Osteocyte (in vitro differentiated cells): Measurements from ENCODE around the gene YTHDC1. TPM values are rescaled to one million over a fixed set of nuclear protein-coding genes. Genes with fewer than 3 reads are reported as not detected.

ENCODE experiments used
- DNase-seq: peaks from one replicate; pipeline ENCODE4 v3.0.0; 2021; ENCODE audit warnings: mixed read lengths; ENCODE audit not compliant: unreplicated experiment; ENCODE audit errors: extremely low spot score
- H3K27ac Mint-ChIP-seq: one replicate; pipeline ENCODE4 v1.8.0; 2021; ENCODE audit warnings: mild to moderate bottlenecking, mixed read lengths; ENCODE audit not compliant: unreplicated experiment
- H3K27me3 Mint-ChIP-seq: one replicate; pipeline ENCODE4 v1.8.0; 2021; ENCODE audit warnings: mixed read lengths; ENCODE audit not compliant: unreplicated experiment
- H3K36me3 Mint-ChIP-seq: one replicate; pipeline ENCODE4 v1.8.0; 2021; ENCODE audit warnings: mixed read lengths; ENCODE audit not compliant: unreplicated experiment
- H3K4me1 Mint-ChIP-seq: one replicate; pipeline ENCODE4 v1.8.0; 2021; ENCODE audit warnings: mixed read lengths; ENCODE audit not compliant: unreplicated experiment
- H3K4me3 Mint-ChIP-seq: one replicate; pipeline ENCODE4 v1.8.0; 2021; ENCODE audit warnings: mild to moderate bottlenecking, moderate library complexity, mixed read lengths; ENCODE audit not compliant: unreplicated experiment
- H3K9me3 Mint-ChIP-seq: one replicate; pipeline ENCODE4 v1.8.0; 2021; ENCODE audit warnings: mixed read lengths; ENCODE audit not compliant: unreplicated experiment
- CTCF ChIP-seq: fragments of 200-600 bp; sonication (generic); IDR thresholded peaks from 2 replicates; pipeline ENCODE4 v1.5.0; 2021; ENCODE audit warnings: antibody characterized with exemption, mild to moderate bottlenecking, moderate library complexity
- total RNA-seq: library from RNA; stranded (reverse); gene quantifications from 2 replicates; pipeline ENCODE4 v1.2.1, GENCODE V29; 2021

Gene YTHDC1
- total RNA-seq, 1 donor from 2014 or later: 82.8 TPM

DNA sequence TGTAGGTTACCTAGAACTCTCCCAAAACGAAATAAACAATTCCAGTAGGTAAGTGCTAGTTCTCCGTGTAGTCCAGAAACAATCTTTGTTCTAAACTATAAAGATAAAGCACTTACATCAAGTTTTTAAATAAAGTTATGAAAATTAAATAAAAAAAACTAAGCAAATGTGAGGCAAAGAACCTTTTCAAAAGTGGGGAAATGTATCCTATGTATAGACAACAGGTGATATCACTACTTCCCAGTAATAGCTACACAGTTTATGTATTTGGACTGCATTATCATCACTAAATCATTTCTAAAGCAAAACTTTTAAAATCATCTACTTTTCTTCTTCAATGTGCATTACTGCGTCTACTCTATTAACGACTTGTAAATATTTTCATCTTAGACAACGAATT, 2.0 kb downstream of the YTHDC1 start:
- peak overlapping the region; percentile 99 for H3K27ac Mint-ChIP-seq

DNA sequence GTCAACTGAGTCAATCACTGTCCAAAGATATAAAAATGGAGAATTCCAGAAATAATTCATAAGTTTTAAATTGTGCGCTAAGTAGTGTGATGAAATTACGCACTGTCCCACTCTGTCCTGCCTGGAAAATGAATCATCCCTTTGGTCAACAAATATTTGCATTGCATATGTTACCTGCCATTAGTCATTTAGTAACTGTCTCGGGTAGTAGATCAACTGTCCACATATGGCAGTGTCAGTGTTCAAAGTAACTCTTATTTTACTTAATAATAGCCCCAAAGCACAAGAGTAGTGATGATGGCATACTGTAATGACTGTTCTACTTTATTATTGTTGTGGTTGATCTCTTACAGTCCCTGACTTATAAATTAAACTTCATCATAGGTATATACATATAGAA, 3.4 kb downstream of the YTHDC1 start:
- Mint-ChIP-seq H3K4me3 (no peak overlapping the region), H3K27me3 (no peaks in the 10 kb centered on the region), H3K4me1 (peaks cover 41% of the 10 kb centered on the region), H3K9me3 (no peaks in the 10 kb centered on the region), H3K36me3 (peaks cover 3% of the 10 kb centered on the region), H3K27ac (no peak overlapping the region)
- no peak for DNase-seq
- no peak for TF ChIP-seq CTCF

More for the DNA sequence above, 2.0 kb downstream of the YTHDC1 start:
- Mint-ChIP-seq H3K4me3 (peak overlapping the region; percentile 83), H3K9me3 (no peaks in the 10 kb centered on the region), H3K27me3 (no peaks in the 10 kb centered on the region), H3K4me1 (peaks cover 35% of the 10 kb centered on the region), H3K36me3 (no peaks in the 10 kb centered on the region)
- no peak for DNase-seq
- no peak for TF ChIP-seq CTCF

DNA sequence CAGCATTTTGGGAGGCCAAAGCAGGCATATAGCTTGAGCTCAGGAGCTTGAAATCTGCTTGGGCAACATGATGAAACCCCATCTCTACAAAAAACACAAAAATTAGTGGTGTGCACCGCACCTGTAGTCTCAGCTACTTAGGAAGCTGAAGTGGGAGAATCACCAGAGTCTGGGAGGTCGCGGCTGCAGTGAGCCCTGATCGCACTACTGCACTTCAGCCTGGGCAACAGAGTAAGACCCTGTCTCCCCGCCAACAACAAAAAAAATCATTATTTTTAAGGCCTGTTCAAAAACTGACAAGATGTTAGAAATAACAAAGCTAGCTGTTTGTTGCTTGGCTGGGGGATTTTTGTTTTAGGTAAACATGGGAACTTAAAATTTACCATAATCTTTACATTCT, 5.1 kb downstream of the YTHDC1 start:
- no peak overlapping the region for H3K4me3 Mint-ChIP-seq
- no peak overlapping the region for H3K27ac Mint-ChIP-seq
- DNase-seq: no peak
- H3K27me3 Mint-ChIP-seq: no peaks in the 10 kb centered on the region
- no peaks in the 10 kb centered on the region for H3K9me3 Mint-ChIP-seq
- peaks cover 46% of the 10 kb centered on the region for H3K4me1 Mint-ChIP-seq
- no peak for TF ChIP-seq CTCF
- H3K36me3 Mint-ChIP-seq: peaks cover 3% of the 10 kb centered on the region

DNA sequence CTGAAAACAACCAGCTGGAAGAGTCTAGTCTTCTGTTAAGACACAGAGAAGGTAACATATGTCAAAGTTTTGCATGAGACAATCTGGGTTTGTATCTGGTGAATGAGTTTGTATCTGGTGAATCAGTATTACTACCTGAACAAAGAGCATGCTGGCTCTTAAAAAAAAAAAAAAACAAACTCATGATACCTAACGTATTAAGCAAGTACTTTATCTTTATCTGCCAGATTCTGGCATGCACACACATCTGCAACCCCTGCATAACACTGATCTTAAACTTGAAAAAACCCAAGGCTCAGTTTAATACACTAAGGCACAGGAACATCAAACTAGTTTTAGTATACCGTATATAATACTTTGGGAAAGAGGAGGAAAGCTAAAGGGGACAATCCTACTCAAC, 5.8 kb downstream of the YTHDC1 start:
- no peak overlapping the region for H3K27ac Mint-ChIP-seq
- no peaks in the 10 kb centered on the region for H3K27me3 Mint-ChIP-seq
- H3K4me1 Mint-ChIP-seq: peaks cover 52% of the 10 kb centered on the region
- peaks cover 3% of the 10 kb centered on the region for H3K36me3 Mint-ChIP-seq
- H3K4me3 Mint-ChIP-seq: no peak overlapping the region
- H3K9me3 Mint-ChIP-seq: no peaks in the 10 kb centered on the region
- no peak for DNase-seq
- no peak for TF ChIP-seq CTCF

- Mint-ChIP-seq H3K4me3 (no peak overlapping the region), H3K27me3 (no peaks in the 10 kb centered on the region), H3K27ac (peak overlapping the region; percentile 61), H3K9me3 (no peaks in the 10 kb centered on the region), H3K36me3 (peaks cover 10% of the 10 kb centered on the region), H3K4me1 (peaks cover 40% of the 10 kb centered on the region)
- no peak for DNase-seq
- no peak for TF ChIP-seq CTCF
Measured at GRCh38 chr4:68342134-68342533, 7.8 kb downstream of the YTHDC1 start.
